DMS 273 (cell line): ENCODE results near the gene UGCG.
A peak's percentile ranks its signal among the peaks of the same experiment; 100 is the strongest.
"Not testable (repeated sequence)": the region's sequence is repeated elsewhere in the genome, so short reads cannot be mapped to it uniquely, and the experiment has no call there.

Source experiments
- DNase-seq: peaks from one replicate; lab custom pipeline; 2025; ENCODE audit not compliant: unreplicated experiment; lab: John Stamatoyannopoulos, UW

UGCG gene

GRCh38 chr9:111890334-111890733 lies 6.3 kb upstream of the UGCG start:
- DNase-seq: no peak

GRCh38 chr9:111890867-111891266 lies 5.7 kb upstream of the UGCG start:
- not testable (repeated sequence) for DNase-seq

GRCh38 chr9:111891910-111892499 lies 4.6 kb upstream of the UGCG start:
- DNase-seq: no peak

- peak; percentile 48 for DNase-seq
Measured at GRCh38 chr9:111896942-111897600, 457 bp downstream of the UGCG start.

- peak; percentile 48 for DNase-seq
Measured at GRCh38 chr9:111897601-111898137, 1.1 kb downstream of the UGCG start.

GRCh38 chr9:111898331-111899096 lies 1.9 kb downstream of the UGCG start:
- peak; percentile 5 for DNase-seq

- DNase-seq: no peak
Measured at GRCh38 chr9:111900151-111900857, 3.7 kb downstream of the UGCG start.

GRCh38 chr9:111900858-111901612 lies 4.4 kb downstream of the UGCG start:
- DNase-seq: no peak

GRCh38 chr9:111902391-111903139 lies 6.0 kb downstream of the UGCG start:
- DNase-seq: no peak

GRCh38 chr9:111903535-111903934 lies 6.9 kb downstream of the UGCG start:
- not testable (repeated sequence) for DNase-seq

- no peak for DNase-seq
Measured at GRCh38 chr9:111904026-111904425, 7.4 kb downstream of the UGCG start.

- DNase-seq: no peak
Measured at GRCh38 chr9:111904891-111905291, 8.3 kb downstream of the UGCG start.

- no peak for DNase-seq
Measured at GRCh38 chr9:111907147-111907546, 10.5 kb downstream of the UGCG start.

GRCh38 chr9:111909444-111909843 lies 12.8 kb downstream of the UGCG start:
- DNase-seq: no peak

GRCh38 chr9:111910428-111910827 lies 13.8 kb downstream of the UGCG start:
- DNase-seq: no peak

- DNase-seq: no peak
Measured at GRCh38 chr9:111913159-111913558, 16.5 kb downstream of the UGCG start.

GRCh38 chr9:111914749-111915424 lies 18.3 kb downstream of the UGCG start:
- peak; percentile 54 for DNase-seq

- DNase-seq: no peak
Measured at GRCh38 chr9:111915425-111915758, 18.8 kb downstream of the UGCG start.

GRCh38 chr9:111916234-111916645 lies 19.6 kb downstream of the UGCG start:
- no peak for DNase-seq
